ENCODE measurements around the gene FER.

The FER gene

DNA sequence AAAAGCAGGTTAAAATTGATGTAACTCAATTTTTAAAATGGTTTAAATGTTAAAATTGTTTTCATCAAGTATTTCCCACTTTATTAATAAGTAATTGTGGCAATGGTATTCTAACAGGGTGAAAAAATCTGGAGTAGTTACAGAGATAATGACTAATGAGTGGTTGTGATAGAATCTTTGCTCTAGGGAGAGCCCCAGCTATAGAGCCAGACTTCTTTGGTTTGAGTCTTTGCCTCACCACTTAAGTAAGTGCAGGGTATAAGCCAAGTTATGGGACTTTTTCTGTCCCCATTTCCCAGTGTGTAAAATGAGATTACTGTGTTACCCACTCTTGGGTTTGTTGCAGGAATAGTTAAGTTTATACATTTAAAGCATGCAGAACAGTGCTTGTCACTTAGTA lies 158.1 kb downstream of the FER start:
- Histone ChIP-seq H3K4me3 (ENCODE audit: low read depth, low read length) (no peak overlapping the region), H3K36me3 (no peaks in the 10 kb centered on the region), H3K9me3 (no peaks in the 10 kb centered on the region), H3K27me3 (no peaks in the 10 kb centered on the region), H3K4me1 (peaks cover 3% of the 10 kb centered on the region; the same call in 1 of the 2 replicates)
- DNase-seq: no peak
- TF ChIP-seq, protein P1, sequence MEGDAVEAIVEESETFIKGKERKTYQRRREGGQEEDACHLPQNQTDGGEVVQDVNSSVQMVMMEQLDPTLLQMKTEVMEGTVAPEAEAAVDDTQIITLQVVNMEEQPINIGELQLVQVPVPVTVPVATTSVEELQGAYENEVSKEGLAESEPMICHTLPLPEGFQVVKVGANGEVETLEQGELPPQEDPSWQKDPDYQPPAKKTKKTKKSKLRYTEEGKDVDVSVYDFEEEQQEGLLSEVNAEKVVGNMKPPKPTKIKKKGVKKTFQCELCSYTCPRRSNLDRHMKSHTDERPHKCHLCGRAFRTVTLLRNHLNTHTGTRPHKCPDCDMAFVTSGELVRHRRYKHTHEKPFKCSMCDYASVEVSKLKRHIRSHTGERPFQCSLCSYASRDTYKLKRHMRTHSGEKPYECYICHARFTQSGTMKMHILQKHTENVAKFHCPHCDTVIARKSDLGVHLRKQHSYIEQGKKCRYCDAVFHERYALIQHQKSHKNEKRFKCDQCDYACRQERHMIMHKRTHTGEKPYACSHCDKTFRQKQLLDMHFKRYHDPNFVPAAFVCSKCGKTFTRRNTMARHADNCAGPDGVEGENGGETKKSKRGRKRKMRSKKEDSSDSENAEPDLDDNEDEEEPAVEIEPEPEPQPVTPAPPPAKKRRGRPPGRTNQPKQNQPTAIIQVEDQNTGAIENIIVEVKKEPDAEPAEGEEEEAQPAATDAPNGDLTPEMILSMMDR (IDR thresholded peaks at IDR 0.05; ENCODE audit: low read depth, low read length): no peak

DNA sequence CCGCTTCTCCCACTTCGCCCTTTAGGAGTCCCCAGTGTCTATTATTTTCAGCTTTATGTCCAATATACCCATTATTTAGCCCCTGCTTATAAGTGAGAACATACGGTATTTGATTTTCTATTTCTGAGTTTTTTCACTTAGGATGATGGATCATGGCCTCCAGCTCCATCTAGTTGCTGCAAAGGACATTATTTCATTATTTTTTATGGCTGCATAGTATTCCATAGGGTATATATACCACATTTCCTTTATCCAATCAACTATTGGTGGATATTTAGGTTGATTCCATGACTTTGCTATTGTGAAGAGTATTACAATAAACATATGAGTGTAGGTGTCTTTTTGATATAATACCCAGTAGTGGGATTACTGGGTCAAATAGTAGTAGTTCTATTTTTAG lies 162.9 kb downstream of the FER start:
- Histone ChIP-seq H3K9me3 (no peaks in the 10 kb centered on the region), H3K4me1 (peaks cover 3% of the 10 kb centered on the region; the same call in 1 of the 2 replicates), H3K4me3 (ENCODE audit: low read depth, low read length) (no peak overlapping the region), H3K36me3 (no peaks in the 10 kb centered on the region), H3K27me3 (no peaks in the 10 kb centered on the region)
- no peak for DNase-seq
- TF ChIP-seq, protein P1 (IDR thresholded peaks at IDR 0.05; ENCODE audit: low read depth, low read length): no peak

DNA sequence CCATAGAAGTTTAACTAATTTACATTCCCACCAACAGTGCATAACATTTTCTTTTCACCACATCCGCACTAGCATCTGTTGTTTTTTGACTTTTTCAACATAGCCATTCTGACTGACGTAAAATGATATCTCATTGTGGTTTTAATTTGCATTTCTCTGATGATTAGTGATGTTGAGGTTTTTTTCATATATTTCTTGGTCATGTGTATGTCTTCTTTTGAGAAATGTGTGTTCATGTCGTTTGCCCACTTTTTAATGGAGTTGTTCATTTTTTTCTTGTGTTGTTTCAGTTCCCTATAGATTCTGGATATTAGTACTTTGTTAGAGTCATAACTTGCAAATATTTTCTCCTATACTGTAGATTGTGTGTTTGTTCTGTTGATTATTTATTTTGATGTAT lies 163.4 kb downstream of the FER start:
- H3K4me1 ChIP-seq: peaks cover under 1% of the 10 kb centered on the region; the same call in 1 of the 2 replicates
- H3K9me3 ChIP-seq: no peaks in the 10 kb centered on the region
- H3K4me3 ChIP-seq (ENCODE audit: low read depth, low read length): no peak overlapping the region
- DNase-seq: no peak
- H3K36me3 ChIP-seq: no peaks in the 10 kb centered on the region
- no peaks in the 10 kb centered on the region for H3K27me3 ChIP-seq
- TF ChIP-seq, protein P1 (IDR thresholded peaks at IDR 0.05; ENCODE audit: low read depth, low read length): no peak

DNA sequence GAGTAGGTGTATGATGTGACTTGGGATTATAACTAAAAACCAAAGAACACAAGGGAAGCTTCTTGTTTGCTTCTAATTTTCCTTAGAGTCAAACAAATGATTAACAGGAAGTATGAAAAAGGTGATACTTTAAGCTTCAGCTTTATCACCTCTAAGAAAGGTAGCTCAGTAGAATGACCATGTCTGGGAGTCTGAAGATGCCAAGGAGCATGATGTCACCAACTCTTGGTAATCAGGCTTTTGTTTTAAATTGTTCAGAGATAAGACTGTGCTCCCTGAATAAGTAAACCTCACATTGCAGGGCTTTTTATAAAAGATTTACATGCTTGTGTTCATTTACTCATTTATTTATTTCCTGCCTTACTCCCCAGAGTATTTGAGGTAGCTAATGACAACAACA lies 169.9 kb downstream of the FER start:
- Histone ChIP-seq H3K36me3 (no peaks in the 10 kb centered on the region), H3K4me3 (ENCODE audit: low read depth, low read length) (no peak overlapping the region), H3K27me3 (no peaks in the 10 kb centered on the region), H3K4me1 (no peaks in the 10 kb centered on the region), H3K9me3 (no peaks in the 10 kb centered on the region)
- DNase-seq: no peak
- TF ChIP-seq, protein P1 (IDR thresholded peaks at IDR 0.05; ENCODE audit: low read depth, low read length): no peak

DNA sequence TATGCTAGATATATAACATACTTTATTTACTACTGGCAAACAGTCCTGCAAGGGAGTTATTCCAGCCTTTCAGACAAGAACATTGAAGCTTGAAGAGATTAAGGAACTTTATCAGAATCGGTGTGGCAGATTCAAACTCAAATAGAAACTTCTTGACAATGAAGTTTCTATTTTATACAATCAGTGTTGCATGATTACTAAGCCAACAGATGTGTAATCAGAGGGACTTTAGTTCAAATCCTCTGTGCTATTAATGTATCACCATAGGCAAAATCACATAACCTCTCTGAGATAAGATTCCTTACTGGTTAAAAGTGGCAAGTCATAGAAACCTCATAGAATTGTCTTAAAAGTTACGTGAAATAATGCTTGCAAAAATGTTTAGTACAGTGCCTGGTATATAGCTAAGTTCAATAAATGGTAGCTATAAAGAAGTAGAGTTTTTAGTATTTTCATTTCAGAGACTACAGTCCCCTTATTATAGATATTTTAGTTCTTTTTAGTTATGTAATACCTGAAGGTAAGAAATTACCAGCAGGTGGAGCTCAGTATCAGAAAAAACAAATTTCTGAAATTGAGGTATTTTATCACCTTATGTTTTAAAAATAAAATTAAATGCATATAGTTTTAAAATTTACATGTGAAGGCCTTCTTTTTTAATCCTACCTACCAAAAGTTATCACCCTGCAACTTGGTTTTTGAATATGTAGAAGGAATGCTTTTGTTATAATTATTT lies 172.1 kb downstream of the FER start:
- TF ChIP-seq, protein P1 (IDR thresholded peaks at IDR 0.05; ENCODE audit: low read depth, low read length): no peak
- H3K4me3 ChIP-seq (ENCODE audit: low read depth, low read length): no peak overlapping the region
- H3K4me1 ChIP-seq: no peaks in the 10 kb centered on the region
- no peaks in the 10 kb centered on the region for H3K9me3 ChIP-seq
- no peak for DNase-seq
- no peaks in the 10 kb centered on the region for H3K27me3 ChIP-seq
- H3K36me3 ChIP-seq: no peaks in the 10 kb centered on the region

DNA sequence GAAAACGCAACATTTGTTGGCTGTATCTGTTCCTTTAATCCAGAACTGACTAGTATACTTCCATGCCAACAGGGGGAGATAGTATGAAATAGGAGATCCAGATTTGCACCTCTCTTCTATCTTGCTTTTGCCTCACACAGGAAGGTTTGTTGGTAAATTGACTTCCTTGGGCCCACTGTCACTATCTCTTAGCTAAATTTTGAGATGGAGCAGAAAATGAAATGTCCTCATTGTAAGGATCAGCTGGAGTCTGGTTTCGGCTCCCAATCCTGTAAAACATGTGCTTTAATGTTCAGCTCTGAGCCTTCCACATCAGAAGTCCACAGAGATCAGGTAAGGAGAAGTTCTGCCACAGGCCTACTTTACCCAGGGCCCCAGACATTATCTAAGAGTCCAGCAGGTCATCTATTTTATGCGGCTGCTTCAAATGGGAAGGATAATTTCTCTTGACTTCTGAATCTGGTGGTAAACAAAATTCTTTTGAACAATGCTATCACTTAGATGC lies 176.8 kb downstream of the FER start:
- Histone ChIP-seq H3K27me3 (no peaks in the 10 kb centered on the region), H3K9me3 (no peaks in the 10 kb centered on the region), H3K4me1 (no peaks in the 10 kb centered on the region), H3K36me3 (no peaks in the 10 kb centered on the region), H3K4me3 (ENCODE audit: low read depth, low read length) (no peak overlapping the region)
- TF ChIP-seq, protein P1 (IDR thresholded peaks at IDR 0.05; ENCODE audit: low read depth, low read length): peak; percentile 43
- DNase-seq: no peak

All from BE2C (cell line).